OCI-LY7 (cell line): ENCODE data around the gene IFRD2. TPM values are rescaled to one million over a fixed set of nuclear protein-coding genes. Genes with fewer than 3 reads are reported as not detected.

Source experiments
- BruUV-seq: library from RNA; stranded (reverse); fragments of 400-500 nt; replicated peaks from 2 replicates; lab custom pipeline; 2021; lab: Mats Ljungman, UMichigan
- CTCF ChIA-PET: fragments of 300-600 bp; sonication (Branson Sonifier 250); formaldehyde crosslinking; loops from one replicate; lab custom pipeline; 2022; ENCODE audit warnings: antibody characterized with exemption; ENCODE audit not compliant: unreplicated experiment; lab: Charles Lee
- POLR2A ChIA-PET: fragments of 300-600 bp; sonication (Branson Sonifier 250); formaldehyde crosslinking; loops from one replicate; lab custom pipeline; 2022; ENCODE audit warnings: antibody characterized with exemption; lab: Charles Lee
- DNase-seq: peaks from one replicate; pipeline ENCODE4 v3.0.0-alpha.2; 2015; ENCODE audit warnings: low spot score
- H2AFZ ChIP-seq: fragments of 200-600 bp; sonication (generic), shearing (Covaris generic); 2 replicates; pipeline ENCODE4 v1.6.1; 2014; ENCODE audit warnings: mild to moderate bottlenecking, antibody characterized with exemption, low read length, moderate library complexity
- H3K27ac ChIP-seq: fragments of 200-600 bp; sonication (generic); 2 replicates; pipeline ENCODE4 v1.5.1; 2014; ENCODE audit warnings: mixed run types, low read depth, mild to moderate bottlenecking, moderate library complexity, low read length, inconsistent platforms; ENCODE audit not compliant: poor library complexity, severe bottlenecking
- H3K36me3 ChIP-seq: fragments of 200-600 bp; sonication (generic); 2 replicates; pipeline ENCODE4 v1.6.1; 2014; ENCODE audit warnings: mild to moderate bottlenecking, antibody characterized with exemption, low read length, moderate library complexity, mixed read lengths; ENCODE audit not compliant: insufficient read depth
- H3K4me1 ChIP-seq: fragments of 200-600 bp; sonication (generic); 2 replicates; pipeline ENCODE4 v1.5.1; 2014; ENCODE audit warnings: mild to moderate bottlenecking, low read length; ENCODE audit not compliant: insufficient read depth, poor library complexity, severe bottlenecking
- H3K4me2 ChIP-seq: fragments of 200-600 bp; sonication (generic); 2 replicates; pipeline ENCODE4 v1.6.1; 2014; ENCODE audit warnings: mild to moderate bottlenecking, low read length
- H3K4me3 ChIP-seq: fragments of 200-600 bp; sonication (generic); 2 replicates; pipeline ENCODE4 v1.5.1; 2014; ENCODE audit warnings: mild to moderate bottlenecking, low read depth, low read length; ENCODE audit not compliant: poor library complexity, severe bottlenecking
- H3K79me2 ChIP-seq: fragments of 200-600 bp; sonication (generic); 2 replicates; pipeline ENCODE4 v1.6.1; 2016; ENCODE audit warnings: low read depth, mild to moderate bottlenecking, low read length, moderate library complexity, mixed read lengths; ENCODE audit not compliant: insufficient read depth
- H3K9me2 ChIP-seq: fragments of 200-600 bp; sonication (generic); 2 replicates; pipeline ENCODE4 v1.6.1; 2016; ENCODE audit warnings: mild to moderate bottlenecking, low read length, mixed read lengths; ENCODE audit not compliant: insufficient read depth
- H3K9me3 ChIP-seq: fragments of 200-600 bp; sonication (generic); 2 replicates; pipeline ENCODE4 v1.6.1; 2014; ENCODE audit warnings: mild to moderate bottlenecking, mixed run types, low read length, mixed read lengths
- H4K20me1 ChIP-seq: fragments of 200-600 bp; sonication (generic); 2 replicates; pipeline ENCODE4 v1.6.1; 2014; ENCODE audit warnings: mild to moderate bottlenecking, antibody characterized with exemption, low read length, moderate library complexity, mixed read lengths; ENCODE audit not compliant: insufficient read depth
- EZH2phosphoT487 ChIP-seq: fragments of 200-600 bp; sonication (generic); IDR thresholded peaks from 2 replicates; pipeline ENCODE4 v1.6.1; 2018; ENCODE audit warnings: low read depth, borderline replicate concordance, mild to moderate bottlenecking, mixed run types, antibody characterized with exemption, low read length, moderate library complexity, mixed read lengths
- intact Hi-C: fragments of 100-400 bp; cut with micrococcal nuclease; formaldehyde crosslinking; loops from one replicate; pipeline ENCODE4 v1.10.0; 2022; ENCODE audit not compliant: unreplicated experiment
- total RNA-seq, 2 experiments: library from RNA; depleted of rRNA in 1 of 2; stranded (reverse); fragments of >200 nt in 1 of 2; shearing (Covaris generic) in 1 of 2; gene quantifications; 2 replicates each; pipeline ENCODE4 v1.2.3, GENCODE V29; 2014 to 2022
- TF ChIP-seq, protein P1 (sequence below): fragments of 200-600 bp; sonication (generic); conservative IDR thresholded peaks from 2 replicates; pipeline ENCODE4 v1.5.1; 2014; ENCODE audit warnings: mild to moderate bottlenecking, antibody characterized with exemption, low read length, moderate library complexity, mixed read lengths

The IFRD2 gene
- total RNA-seq, 2 experiments from 2014 or later, result 93.3 to 95.5 TPM

DNA sequence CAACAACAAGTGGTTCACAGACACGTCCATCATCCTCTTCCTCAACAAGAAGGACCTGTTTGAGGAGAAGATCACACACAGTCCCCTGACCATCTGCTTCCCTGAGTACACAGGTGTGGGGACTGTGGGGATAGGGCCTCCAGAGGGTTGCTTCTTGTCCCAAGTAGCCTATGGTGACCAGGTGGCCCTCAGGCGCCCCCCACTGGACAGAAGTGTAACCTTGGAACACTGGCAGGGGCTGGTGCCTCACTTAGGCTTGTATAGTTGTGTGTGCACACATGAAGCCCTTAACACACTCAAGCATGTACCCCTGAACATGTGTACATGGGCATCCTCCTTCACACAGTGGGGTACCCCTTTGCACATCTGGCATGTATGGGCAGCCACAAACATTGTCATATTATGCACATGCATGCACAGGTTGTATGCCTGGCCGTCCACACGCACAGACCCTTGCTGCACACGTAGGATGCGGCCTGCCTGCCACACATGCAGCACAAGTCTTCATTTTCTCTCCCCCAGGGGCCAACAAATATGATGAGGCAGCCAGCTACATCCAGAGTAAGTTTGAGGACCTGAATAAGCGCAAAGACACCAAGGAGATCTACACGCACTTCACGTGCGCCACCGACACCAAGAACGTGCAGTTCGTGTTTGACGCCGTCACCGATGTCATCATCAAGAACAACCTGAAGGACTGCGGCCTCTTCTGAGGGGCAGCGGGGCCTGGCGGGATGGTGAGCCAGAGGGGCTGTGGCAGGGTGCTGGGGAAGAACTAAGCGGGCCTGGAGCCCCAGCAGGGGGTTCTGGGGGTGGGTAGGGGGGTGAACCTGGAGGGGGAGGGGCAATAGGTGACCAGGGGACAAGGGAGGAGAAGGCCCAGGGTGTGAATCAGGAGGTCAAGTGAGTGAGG, 35.0 kb downstream of the IFRD2 start:
- Histone ChIP-seq H3K9me2 (no peaks in the 10 kb centered on the region), H2AFZ (no peak overlapping the region), H3K4me2 (no peak overlapping the region), H3K27ac (no peak overlapping the region), H3K4me3 (no peak overlapping the region), H3K9me3 (no peaks in the 10 kb centered on the region), H3K4me1 (peaks cover 4% of the 10 kb centered on the region), H4K20me1 (no peaks in the 10 kb centered on the region), H3K36me3 (peaks cover 67% of the 10 kb centered on the region), H3K79me2 (no peaks in the 10 kb centered on the region)
- POLR2A ChIA-PET, result no interaction called here
- intact Hi-C loops, result loop anchor here (1.0 kb wide), 1 partner anchor 30 kb away; no protein-coding TSS in a partner anchor
- CTCF ChIA-PET, result interaction anchor here (1.7 kb wide), 1 partner anchor 11 kb away, joined by 8 read pairs; no protein-coding TSS in a partner anchor
- DNase-seq, result peak; percentile 49
- BruUV-seq, result no TSS peak
- TF ChIP-seq, protein P1, sequence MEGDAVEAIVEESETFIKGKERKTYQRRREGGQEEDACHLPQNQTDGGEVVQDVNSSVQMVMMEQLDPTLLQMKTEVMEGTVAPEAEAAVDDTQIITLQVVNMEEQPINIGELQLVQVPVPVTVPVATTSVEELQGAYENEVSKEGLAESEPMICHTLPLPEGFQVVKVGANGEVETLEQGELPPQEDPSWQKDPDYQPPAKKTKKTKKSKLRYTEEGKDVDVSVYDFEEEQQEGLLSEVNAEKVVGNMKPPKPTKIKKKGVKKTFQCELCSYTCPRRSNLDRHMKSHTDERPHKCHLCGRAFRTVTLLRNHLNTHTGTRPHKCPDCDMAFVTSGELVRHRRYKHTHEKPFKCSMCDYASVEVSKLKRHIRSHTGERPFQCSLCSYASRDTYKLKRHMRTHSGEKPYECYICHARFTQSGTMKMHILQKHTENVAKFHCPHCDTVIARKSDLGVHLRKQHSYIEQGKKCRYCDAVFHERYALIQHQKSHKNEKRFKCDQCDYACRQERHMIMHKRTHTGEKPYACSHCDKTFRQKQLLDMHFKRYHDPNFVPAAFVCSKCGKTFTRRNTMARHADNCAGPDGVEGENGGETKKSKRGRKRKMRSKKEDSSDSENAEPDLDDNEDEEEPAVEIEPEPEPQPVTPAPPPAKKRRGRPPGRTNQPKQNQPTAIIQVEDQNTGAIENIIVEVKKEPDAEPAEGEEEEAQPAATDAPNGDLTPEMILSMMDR, result peak; percentile 85
- TF ChIP-seq EZH2phosphoT487, result no peak

DNA sequence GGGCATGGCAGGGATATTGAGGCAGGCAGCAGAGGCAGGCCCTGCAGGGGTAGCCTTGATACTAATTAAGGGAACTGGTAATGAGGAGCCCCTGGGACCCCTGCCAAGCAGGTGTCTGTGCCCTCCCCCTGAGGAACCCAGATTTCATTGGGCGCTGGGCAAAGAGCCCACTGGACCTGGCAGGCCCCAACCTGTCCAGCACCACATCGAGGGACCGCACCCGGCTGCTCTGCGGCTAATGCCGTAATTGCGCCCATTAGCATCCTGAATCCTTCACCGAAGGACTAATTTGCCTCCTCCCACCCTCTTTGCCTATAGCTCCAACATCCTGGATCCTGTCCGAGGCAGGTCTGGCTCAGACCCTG, 37.0 kb downstream of the IFRD2 start:
- ChIA-PET CTCF (no interaction called here), POLR2A (no interaction called here)

More for the DNA sequence above, 37.0 kb downstream of the IFRD2 start:
- Histone ChIP-seq H3K9me2 (no peaks in the 10 kb centered on the region), H3K4me1 (peaks cover 4% of the 10 kb centered on the region), H3K4me3 (no peak overlapping the region), H3K79me2 (peaks cover 1% of the 10 kb centered on the region; the same call in 1 of the 2 replicates), H3K36me3 (peaks cover 84% of the 10 kb centered on the region), H3K9me3 (no peaks in the 10 kb centered on the region), H3K4me2 (no peak overlapping the region), H4K20me1 (no peaks in the 10 kb centered on the region), H3K27ac (no peak overlapping the region), H2AFZ (no peak overlapping the region)
- BruUV-seq, result no TSS peak
- intact Hi-C loops, result no loop called here
- no peak for DNase-seq
- TF ChIP-seq EZH2phosphoT487, result no peak
- TF ChIP-seq, protein P1, result no peak
